Amygdala (tissue), 56 donors: ENCODE results near the gene SLC26A6.

Experiments used
- DNase-seq, 56 donors: peaks; one replicate each; lab custom pipeline; 2025; lab: John Stamatoyannopoulos, UW

SLC26A6 gene

DNA sequence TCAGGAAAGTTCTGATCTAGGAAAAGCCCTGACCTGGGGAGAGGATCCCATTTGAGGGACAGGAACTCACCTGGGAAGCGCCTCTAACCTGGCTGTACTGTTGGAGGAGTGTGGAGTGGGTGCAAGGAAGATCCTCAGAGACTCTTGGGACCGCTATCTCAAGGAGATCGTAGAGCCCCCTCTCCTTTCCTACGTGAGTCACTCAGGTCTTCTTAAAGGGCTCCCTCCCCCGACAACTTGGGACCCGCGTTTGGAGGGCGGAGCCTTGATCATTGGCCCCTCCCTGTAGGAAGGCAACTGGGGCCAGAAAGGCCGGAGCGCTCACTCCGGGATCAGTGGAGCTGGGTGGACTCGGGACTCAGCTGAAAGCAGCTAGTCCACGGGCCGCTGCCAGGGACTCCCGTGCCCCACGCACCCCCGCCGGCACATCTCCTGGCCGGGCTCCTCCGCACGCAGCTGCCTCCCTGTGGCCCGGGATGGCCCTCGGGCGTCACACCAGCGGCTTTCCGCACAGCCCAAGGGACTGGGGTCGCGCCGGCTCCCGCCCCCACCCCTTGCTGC, 520 bp downstream of the SLC26A6 start:
- DNase-seq, result peak in 14 of 56 donors; percentile 14 to 69 (median 40)

DNA sequence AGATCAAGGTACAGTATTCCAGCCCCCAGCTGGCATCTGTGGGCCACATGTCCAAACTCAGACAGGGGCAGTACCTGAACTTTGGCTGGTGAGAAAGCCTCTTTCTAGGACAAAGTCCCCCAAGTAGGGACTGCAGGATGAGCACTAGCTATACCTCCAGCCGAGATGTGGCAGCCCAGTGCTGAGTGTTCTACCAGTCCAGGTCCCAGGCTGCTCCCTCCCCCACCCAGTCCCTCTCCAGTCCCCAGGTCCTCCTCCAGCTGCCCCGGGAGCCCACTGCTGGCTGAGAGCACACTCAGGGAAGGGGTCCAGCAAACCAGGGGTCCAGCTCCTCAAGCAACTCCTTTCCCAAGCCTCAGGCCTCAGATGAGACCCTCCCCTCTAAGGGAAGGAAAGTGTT, 1.5 kb downstream of the SLC26A6 start:
- no peak for DNase-seq

DNA sequence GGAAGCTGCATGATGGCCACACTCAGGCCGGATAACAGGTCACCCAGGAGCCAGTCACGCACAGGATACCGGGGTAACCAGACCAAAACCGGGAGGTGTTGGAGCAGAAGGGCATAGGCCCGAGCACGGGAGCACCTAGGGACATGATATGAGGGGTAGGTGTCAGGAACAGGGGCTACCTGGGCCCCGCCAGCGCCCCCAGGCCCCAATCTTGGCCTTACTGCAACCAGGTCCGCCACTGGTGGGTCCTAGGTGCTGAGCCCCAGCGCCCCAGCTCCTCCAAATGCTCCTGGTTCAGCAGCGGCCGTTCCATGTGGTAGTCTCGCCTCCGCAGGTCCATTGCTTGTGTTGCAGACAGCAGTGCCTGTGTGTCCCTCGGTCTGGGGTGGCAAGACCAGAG, 2.0 kb downstream of the SLC26A6 start:
- no peak for DNase-seq

DNA sequence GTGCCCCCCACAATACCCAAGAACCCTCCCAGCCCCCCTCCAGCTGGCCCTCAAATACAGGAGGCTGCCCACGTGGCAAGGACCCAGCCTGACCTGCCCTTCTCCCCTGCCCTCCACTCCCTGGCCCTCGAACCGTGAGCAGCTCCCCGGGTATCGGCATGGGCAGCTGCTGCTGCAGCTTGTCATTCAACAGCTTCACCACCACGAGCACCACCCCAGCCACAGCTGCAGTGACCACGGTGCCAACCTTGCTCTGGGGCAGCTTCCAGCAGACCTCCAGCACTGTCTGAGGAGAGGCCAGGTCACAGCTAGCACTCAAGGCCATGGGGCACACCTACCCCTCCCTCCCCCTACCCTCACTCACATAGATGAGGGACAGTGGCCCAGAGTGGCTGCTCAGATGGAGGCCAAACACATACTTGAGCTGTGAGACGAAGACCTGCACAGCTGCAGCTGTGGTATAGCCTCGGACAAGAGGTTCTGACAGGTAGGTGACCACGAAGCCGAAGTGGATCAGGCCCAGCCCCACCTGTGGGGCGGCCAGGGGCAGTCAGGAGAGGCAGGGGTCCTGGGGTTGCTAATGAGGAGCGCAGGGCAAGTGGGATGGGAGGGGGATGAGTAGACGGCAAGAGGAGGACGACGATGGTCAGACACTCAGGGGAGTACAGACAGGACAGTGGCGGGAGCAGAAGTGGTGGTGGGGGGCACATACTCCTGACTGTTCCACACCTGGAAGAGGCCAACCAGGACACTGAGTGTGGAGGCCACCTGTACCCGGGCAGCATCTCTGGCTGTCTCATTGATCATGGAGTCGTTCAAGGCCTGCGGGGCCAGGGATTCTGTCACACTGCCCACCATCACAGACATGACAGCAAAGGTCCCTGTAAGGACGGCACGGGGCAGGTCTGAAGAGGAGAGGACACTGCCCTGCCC, 3.5 kb downstream of the SLC26A6 start:
- no peak for DNase-seq

DNA sequence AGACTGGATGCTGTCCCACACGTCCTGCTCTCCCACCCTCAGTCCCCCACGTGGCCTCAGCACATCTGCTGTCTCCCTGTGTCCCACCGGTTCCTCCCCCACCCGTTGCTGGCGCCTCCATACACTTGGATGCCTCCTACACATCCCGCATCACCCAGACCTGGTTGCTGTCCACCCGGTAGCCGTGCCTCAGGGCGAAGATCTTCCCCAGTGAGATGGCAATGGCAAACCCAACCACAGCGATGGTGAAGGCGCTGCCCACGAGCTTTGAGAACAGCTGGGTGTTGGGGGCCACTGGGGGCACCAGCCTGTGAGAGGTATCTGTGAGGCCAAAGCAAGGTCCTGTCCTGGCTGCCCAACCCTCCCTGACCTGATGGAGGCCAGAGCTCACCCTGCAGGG, 4.4 kb downstream of the SLC26A6 start:
- DNase-seq, result no peak

DNA sequence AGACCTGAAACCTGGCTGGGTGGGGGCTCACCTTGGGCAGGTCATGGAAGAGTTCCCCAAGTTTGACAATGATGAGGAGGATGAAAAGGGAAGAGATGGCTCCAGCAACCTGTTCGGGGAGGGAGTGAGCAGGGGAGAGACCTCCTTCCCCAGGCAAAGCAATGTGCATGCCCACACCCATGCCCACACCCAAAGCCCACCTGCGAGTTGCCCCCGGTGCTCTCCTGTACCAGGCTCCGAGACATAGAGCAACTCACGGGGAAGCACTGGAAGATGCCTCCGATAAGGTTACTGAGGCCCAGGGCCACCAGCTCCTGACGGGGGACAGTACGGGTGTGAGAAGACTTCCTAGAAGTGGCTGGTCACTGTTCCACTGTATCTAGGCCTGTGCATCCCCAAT, 4.9 kb downstream of the SLC26A6 start:
- DNase-seq, result no peak

DNA sequence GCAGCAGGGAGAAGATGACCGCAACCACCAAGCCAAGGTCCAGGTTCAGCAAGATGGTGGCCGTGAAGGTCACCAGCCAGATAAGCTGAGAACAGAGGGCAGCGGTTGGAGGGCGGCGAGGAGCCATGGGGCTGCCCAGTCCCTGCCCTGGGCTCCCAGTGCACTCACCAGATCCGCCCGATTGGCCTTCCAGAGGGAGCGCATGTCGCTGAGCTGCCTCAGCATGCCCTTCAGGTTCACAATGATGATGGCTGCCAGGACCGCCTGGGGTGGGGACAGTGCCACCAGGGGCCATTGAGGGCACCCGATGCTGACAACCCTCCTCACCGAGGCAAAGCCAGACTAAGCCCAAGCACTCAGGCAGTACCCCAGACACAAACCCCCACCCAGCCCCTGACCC, 5.4 kb downstream of the SLC26A6 start:
- DNase-seq, result no peak

DNA sequence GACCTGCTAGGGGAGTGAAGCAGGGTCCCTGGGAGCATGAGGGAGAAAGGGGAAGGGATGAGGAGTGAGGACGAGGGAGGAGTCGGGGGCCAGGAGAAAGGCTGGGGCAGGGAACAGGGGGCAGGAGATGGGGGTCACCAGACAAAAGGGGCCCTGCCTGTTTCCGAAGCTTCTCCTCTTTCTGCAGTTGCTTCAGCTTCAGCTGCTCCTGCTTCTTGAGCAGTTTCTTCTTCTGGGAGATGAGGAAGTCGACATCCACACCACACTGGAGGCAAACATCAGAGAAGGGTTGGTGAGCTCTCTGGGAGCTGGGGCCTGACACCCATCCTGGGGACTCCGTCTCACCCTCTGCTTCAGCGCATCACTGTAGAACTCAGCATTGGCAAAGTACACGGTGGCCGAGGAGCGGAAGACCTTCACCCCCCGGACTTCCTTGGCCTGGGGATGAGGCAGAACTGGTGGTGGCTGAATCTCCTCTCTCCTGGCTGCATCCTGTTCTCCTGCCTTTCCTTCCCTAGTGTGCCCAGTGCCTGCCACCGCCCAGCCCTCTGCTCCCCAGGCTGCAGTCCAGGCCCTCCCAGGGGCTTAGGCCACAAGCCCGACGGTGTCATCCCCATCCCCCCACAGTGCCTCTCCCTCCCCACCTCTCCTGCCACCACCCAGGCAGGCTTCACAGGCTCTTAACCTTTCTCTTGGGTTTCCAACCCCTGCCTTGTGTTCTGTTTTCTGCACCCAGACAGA, 6.8 kb downstream of the SLC26A6 start:
- no peak for DNase-seq

DNA sequence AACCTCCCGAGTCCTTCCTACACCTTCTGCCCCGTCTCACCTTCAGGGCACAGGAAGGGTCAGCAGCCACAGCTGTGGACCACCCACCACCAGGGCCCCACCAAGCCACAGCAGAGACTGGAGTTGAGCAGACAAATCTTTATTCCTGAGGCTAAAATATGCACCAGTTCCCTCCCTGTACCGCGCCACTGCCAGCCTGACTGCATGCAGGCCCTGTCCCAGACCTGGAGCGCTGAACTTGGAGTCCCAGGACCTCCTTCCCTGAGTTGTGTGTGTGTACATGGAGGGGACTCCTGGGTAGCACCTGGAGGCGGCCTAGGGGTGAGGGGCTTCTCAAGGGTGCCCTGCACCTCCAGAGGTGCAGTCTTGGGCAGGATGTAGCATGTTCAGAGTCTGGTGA, 9.7 kb downstream of the SLC26A6 start:
- DNase-seq, result no peak

DNA sequence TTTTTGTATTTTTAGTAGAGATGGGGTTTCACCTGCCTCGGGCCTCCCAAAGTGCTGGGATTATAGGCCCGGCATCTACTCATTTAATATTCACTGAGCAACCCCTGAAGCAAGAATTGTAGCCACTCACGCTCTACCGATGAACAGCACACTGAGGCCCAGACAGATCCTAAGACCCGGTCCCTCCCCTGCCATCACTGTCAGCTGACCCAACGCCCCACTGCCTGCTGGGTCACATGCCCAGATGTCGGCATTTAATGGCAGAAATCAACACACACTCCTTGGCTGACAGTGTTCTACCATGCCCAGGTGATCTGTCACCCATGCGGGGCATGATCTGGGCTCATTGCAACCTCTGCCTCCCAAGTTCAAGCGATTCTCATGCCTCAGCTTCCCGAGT, 10.5 kb downstream of the SLC26A6 start:
- no peak for DNase-seq

DNA sequence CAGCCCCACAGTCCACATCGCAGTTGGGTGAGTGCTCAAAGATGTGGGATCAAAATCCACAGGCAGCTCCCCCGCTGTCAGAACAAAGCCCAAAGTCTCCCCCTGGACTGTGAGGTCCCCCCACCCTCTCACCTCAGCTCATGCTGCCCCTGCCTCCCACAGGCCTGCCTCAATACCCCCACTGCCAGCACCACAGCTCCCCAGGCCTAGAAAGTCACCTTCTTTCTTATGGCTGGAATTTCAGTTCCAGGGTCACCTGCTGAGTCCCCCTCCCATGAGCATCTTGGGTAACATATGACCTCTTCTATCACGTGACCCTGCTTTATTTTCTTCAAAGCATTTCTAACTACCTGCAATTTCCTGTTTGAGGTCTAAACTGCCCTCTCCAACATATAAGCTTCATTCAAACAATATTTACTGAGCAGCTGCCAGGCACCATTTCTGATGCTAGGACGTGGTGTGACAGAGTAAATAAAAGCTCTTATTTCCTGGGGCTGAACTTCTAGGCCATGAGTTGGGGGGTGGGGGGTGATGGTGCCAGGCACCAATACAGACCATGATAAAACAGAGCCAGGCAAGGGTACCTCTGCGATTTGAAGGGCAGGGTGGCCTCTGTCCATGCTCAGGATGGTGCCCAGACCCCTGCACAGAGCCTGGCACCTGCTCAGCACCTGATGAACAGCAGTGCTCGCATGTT, 11.3 kb downstream of the SLC26A6 start:
- no peak for DNase-seq

DNA sequence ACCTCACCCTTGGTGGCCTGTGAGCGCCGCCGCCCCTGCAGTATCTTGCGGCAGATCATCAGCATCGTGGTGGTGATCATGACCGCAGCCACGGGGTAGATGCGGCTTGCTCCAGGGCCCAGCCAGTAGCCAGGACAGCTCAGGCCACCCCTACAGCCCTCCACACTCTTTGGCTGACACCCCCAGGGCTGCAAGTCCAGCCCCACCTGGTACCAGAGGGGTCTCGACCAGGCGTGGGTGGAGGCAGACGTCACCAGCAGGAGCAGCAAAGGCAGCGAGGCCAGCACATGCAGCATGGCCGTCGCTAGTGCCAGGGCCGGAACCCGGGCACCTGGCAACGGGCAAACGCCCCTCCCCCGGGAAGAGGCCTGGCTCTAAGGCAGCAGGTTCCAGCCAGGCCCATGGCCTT, 13.8 kb downstream of the SLC26A6 start, which contains the start of gene TMEM89:
Gene TMEM89, minus strand, starts transcription at position 309 of the 409 bp plus-strand sequence. Its CDS starts 13 bp downstream, at position 296.
- no peak for DNase-seq

DNA sequence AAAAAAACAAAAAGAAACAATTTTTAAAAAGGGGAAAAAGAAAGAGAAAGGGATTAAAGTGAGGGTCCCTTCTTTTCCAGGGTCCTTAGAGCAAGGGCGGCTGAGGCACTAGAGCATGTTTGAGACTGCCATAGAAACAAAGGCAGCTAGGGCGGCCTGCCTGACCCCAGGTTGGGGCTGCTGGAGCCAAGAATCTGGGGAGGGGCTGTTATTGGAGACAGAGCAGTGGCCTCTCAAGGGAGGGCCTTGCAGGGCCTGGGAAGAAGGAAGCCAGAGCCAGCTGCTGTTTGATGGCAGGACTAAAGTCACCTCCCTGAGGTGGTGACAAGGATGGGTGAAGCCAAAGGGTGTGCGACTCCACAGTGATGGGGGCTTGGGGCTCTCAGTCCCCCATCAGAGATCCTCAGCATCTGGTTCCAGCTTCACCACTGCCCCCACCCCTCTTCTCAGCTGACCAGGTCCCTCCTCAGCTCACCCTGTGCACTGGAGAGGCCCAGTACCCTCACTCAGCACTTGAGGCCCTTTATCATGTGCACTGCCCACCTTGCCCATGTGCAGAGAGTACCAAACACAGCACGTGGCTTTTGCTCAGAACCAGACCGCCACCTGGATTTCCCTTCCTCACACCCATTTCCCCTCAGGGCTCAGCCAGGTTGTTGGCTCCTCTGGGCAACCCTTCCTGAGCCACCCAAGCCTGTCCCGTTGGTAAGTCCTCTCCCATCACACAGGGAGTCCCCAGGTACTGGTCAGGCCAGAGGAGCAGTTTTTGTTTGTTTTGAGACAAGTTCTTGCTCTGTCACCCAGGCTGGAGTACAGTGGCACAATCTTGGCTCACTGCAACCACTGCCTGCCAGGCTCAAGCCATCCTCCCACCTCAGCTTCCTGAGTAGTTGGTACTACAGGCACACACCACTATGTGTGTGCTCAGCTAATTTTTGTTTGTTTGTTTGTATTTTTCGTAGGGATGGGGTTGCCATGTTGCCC, 15.4 kb downstream of the SLC26A6 start:
- no peak for DNase-seq

DNA sequence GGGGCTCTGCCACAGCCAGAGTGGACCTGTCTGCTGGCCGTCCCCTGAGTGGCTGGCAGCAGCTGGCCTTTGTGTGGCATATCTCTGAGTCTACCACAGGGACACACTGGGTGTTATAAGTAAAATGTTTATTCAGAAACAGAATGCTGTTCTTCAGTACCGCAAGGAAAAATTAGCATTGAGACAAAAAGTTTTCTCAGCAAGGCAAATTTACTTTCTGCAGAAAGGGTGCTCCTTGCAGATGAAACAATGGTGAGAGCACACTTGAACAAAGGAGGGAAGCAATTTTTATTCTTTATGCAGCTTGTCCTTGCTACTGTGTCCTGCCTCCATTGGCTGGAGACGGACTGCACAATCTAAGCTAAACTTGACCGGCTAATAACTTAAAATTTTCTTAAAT, 17.7 kb downstream of the SLC26A6 start:
- no peak for DNase-seq

DNA sequence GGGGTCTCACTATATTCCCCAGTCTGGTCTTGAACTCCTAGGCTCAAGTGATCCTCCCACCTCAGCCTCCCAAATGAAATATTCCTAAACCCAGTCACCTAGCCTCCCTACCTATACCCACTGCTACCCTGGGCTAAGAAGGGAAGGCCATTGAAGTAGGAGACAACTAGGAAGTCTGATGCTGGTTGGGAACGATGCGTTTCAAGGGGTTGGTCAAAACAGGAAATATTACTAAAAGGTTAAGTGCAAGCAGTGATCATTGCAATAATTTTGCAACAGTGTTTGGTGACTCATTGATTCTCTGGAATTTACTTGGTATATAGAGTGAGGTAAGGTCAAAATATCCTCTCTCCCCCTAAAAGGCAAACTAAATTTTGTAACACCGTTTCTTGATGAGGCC, 21.2 kb downstream of the SLC26A6 start:
- no peak for DNase-seq

DNA sequence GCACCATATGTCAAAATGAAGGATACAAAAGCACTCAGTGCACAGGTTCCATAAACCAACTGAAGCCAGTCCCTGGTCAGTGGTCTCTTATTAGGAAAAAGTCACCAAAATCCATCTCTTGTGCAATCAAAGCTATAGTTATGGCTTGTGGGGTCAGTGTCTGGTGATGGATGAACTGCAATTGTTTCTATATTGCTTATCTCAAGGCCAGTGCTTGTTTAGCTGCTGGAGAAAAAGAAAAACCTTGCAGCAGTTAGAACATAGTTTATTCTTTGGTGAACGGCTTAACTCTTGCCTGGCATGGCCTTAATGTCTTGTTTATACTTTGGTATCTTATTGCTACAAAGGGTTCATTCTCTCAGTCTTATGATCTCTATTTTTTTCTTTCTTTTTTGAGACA, 23.0 kb downstream of the SLC26A6 start:
- no peak for DNase-seq

DNA sequence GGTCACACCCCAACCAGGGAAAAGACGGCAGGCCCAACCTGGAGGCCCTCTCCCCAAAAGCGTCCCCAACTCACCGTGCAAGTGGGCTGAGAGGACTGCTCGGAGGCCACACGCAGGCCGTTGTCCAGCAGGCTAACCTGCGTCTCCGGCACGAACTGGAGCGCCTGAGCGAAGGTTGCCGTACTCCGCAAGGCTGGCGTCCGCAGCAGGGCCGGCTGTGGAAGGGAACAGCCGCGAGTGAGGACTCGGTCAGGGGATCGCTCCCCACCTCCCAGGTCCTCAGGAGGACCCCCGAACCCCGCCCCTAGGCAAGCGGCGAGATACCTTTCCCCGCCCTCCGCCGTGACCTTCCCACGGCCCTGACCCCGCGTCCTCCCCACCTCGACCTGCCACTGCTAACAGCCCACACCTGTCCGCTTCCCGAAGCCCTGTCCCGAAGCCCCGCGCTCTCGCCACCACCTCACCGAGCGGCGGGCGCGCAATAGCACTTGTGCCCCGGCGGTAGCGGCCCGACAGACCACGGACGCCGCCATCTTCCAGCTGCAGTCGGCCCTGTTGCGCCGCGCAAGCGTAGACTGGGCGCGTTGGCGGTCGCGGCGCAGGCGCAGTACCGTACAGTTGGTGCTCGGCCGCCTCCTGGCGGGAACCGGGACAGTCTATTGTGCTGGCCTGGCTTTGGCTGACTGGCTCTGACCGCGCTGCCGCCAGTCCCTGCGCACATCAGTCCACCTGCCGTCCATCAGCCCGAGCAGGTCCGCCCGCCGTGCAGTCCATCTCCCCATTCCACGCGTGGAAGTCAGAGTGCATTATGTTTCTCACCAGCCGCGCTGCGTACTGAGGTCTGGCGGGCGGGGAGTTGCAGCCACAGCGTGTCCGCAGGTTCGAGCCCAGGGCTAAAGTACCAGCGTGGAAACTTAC, 25.9 kb downstream of the SLC26A6 start, which contains the start of gene UQCRC1:
Gene UQCRC1, minus strand, starts transcription at position 559 of the 918 bp plus-strand sequence. Its CDS starts 26 bp downstream, at position 533.
- peak; percentile 35 to 93 (median 81) for DNase-seq

DNA sequence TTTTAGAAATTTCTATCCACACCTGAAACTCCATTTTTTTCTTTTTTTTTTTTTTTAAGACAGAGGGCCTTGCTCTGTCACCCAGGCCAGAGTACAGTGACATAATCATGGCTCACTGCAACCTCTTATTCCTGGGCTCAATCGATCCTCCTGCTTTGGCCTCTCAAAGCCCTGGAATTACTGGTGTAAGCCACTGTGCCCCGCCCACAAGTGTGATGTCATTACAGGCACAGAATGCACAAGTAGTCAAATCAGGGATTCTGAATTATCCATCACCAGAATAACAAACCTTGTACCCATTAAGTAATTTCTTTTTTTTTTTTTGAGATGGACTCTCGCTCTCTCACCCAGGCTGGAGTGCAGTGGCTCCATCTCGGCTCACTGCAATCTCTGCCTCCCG, 27.7 kb downstream of the SLC26A6 start:
- no peak for DNase-seq
